Smooth muscle cell (in vitro differentiated cells): Measurements from ENCODE around the gene BMERB1. TPM values are rescaled to one million over a fixed set of nuclear protein-coding genes. Genes with fewer than 3 reads are reported as not detected.

Source experiments
- DNase-seq: peaks from one replicate; lab custom pipeline; 2025; ENCODE audit not compliant: unreplicated experiment; lab: John Stamatoyannopoulos, UW
- H2AFZ ChIP-seq: fragments of 200-600 bp; sonication (generic); 2 replicates; pipeline ENCODE4 v1.6.0; 2016; ENCODE audit warnings: antibody characterized with exemption, low read depth, mild to moderate bottlenecking
- H3F3A ChIP-seq: fragments of 200-600 bp; sonication (generic); 2 replicates; pipeline ENCODE4 v1.6.0; 2017; ENCODE audit warnings: antibody characterized with exemption, low read depth
- H3K27ac ChIP-seq: fragments of 200-600 bp; sonication (generic); 2 replicates; pipeline ENCODE4 v1.5.1; 2016; ENCODE audit warnings: low read depth, mild to moderate bottlenecking
- H3K27me3 ChIP-seq: fragments of 200-600 bp; sonication (generic); 2 replicates; pipeline ENCODE4 v1.6.1; 2016; ENCODE audit warnings: low read depth, mild to moderate bottlenecking
- H3K36me3 ChIP-seq: fragments of 200-600 bp; sonication (generic); 2 replicates; pipeline ENCODE4 v1.5.1; 2016; ENCODE audit warnings: low read depth
- H3K4me1 ChIP-seq: fragments of 200-600 bp; sonication (generic); 2 replicates; pipeline ENCODE4 v1.5.1; 2016; ENCODE audit warnings: low read depth
- H3K4me2 ChIP-seq: fragments of 200-600 bp; sonication (generic); 2 replicates; pipeline ENCODE4 v1.6.0; 2016; ENCODE audit warnings: mild to moderate bottlenecking
- H3K4me3 ChIP-seq: fragments of 200-600 bp; sonication (generic); 2 replicates; pipeline ENCODE4 v1.5.1; 2016; ENCODE audit warnings: mild to moderate bottlenecking
- H3K79me2 ChIP-seq: fragments of 200-600 bp; sonication (generic); 2 replicates; pipeline ENCODE4 v1.6.0; 2016; ENCODE audit warnings: low read depth, mild to moderate bottlenecking
- H3K9ac ChIP-seq: fragments of 200-600 bp; sonication (generic); 2 replicates; pipeline ENCODE4 v1.6.0; 2016; ENCODE audit warnings: low read depth
- H3K9me3 ChIP-seq: fragments of 200-600 bp; sonication (generic); replicated peaks from 2 replicates; pipeline ENCODE4 v1.5.1; 2016; ENCODE audit warnings: low read depth
- H4K20me1 ChIP-seq: fragments of 200-600 bp; sonication (generic); 2 replicates; pipeline ENCODE4 v1.6.0; 2016; ENCODE audit warnings: low read depth
- WGBS: methylation state at CpG from one replicate; pipeline ENCODE4 v1.1.7; 2016; ENCODE audit warnings: low lambda C conversion rate; 5-methylcytosine and 5-hydroxymethylcytosine counted together
- polyA plus RNA-seq: library from polyadenylated mRNA; unstranded; fragments of >200 nt; fragmentation: Nextera tagmentation; extraction: Ambion mirVana; gene quantifications from 2 replicates; pipeline ENCODE4 v1.2.1, GENCODE V29; 2016
- total RNA-seq: library from RNA; depleted of rRNA; stranded (reverse); fragments of >200 nt; gene quantifications from 2 replicates; pipeline ENCODE4 v1.2.3, GENCODE V29; 2014
- TF ChIP-seq, protein P1 (sequence below): fragments of 200-600 bp; sonication (generic); IDR thresholded peaks from 2 replicates; pipeline ENCODE4 v1.5.1; 2017; ENCODE audit warnings: borderline replicate concordance, mild to moderate bottlenecking, antibody characterized with exemption; ENCODE audit not compliant: insufficient read depth, poor library complexity, severe bottlenecking

The BMERB1 gene
- total and polyA plus RNA-seq, 2 experiments from 2014 or later: 16.5 to 20.0 TPM

DNA sequence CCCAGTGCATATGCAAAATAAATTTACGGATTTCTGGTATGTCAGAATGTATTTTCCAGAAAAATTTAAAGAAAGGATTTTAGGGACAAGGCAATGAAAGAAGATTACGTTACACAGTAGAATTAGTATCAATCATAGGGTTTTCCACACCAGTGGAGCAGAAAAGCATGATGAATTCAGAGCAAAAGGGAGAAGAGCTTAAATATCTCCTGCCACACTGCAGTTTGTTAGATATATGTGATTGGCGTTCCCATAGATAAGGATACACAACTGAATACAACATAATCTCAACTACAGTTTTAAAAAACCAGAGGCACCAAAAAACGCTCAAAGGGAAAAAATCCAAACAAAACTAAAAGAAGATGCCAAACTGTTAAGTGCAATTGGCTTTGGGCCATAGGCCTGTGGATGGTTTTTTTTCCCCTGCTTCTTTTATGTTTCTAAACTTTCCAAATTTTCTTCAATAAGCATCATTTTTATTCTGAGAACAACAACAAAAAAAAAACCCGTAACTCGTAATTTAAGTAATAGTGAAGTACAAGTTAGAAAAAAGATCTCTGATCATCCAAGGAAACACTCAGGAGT is 186.3 kb downstream of the BMERB1 start:
- Histone ChIP-seq H3K27me3 (no peaks in the 10 kb centered on the region), H3K27ac (no peak overlapping the region), H2AFZ (no peak overlapping the region), H3F3A (no peaks in the 10 kb centered on the region), H3K4me1 (no peaks in the 10 kb centered on the region), H3K36me3 (peaks cover 32% of the 10 kb centered on the region), H3K79me2 (no peaks in the 10 kb centered on the region), H3K4me2 (no peak overlapping the region), H3K9me3 (no peaks in the 10 kb centered on the region), H3K9ac (no peak overlapping the region), H3K4me3 (no peak overlapping the region), H4K20me1 (no peaks in the 10 kb centered on the region)
- 94% methylated on average over 6 of the region's 6 CpGs for WGBS
- DNase-seq: no peak
- TF ChIP-seq, protein P1, sequence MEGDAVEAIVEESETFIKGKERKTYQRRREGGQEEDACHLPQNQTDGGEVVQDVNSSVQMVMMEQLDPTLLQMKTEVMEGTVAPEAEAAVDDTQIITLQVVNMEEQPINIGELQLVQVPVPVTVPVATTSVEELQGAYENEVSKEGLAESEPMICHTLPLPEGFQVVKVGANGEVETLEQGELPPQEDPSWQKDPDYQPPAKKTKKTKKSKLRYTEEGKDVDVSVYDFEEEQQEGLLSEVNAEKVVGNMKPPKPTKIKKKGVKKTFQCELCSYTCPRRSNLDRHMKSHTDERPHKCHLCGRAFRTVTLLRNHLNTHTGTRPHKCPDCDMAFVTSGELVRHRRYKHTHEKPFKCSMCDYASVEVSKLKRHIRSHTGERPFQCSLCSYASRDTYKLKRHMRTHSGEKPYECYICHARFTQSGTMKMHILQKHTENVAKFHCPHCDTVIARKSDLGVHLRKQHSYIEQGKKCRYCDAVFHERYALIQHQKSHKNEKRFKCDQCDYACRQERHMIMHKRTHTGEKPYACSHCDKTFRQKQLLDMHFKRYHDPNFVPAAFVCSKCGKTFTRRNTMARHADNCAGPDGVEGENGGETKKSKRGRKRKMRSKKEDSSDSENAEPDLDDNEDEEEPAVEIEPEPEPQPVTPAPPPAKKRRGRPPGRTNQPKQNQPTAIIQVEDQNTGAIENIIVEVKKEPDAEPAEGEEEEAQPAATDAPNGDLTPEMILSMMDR: no peak

DNA sequence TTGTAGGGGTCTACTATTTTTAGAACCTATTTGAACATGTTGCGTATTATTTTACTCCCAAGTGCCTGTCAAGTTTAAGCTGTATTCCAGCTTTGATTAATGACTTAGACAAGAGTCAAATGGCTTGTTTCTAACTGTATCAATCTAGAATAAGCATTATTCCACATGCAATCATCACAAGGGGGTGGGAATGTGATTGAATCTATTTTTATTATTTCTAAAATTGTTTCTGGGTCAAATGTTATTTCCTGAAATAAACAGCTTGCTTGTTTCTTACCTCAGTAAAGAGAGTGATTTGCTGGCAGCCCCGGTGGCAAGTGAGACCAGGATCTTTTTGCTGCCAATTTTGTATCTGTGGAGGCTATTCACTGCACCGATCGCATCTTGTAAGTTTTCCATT is 187.1 kb downstream of the BMERB1 start:
- Histone ChIP-seq H2AFZ (no peak overlapping the region), H3K4me1 (no peaks in the 10 kb centered on the region), H3K27ac (no peak overlapping the region), H3F3A (no peaks in the 10 kb centered on the region), H3K36me3 (peaks cover 32% of the 10 kb centered on the region), H3K27me3 (no peaks in the 10 kb centered on the region), H4K20me1 (peaks cover 4% of the 10 kb centered on the region), H3K4me3 (no peak overlapping the region), H3K9ac (no peak overlapping the region), H3K4me2 (no peak overlapping the region), H3K79me2 (no peaks in the 10 kb centered on the region), H3K9me3 (no peaks in the 10 kb centered on the region)
- WGBS: over 99% methylated on average over 4 of the region's 4 CpGs
- TF ChIP-seq, protein P1: no peak
- no peak for DNase-seq

DNA sequence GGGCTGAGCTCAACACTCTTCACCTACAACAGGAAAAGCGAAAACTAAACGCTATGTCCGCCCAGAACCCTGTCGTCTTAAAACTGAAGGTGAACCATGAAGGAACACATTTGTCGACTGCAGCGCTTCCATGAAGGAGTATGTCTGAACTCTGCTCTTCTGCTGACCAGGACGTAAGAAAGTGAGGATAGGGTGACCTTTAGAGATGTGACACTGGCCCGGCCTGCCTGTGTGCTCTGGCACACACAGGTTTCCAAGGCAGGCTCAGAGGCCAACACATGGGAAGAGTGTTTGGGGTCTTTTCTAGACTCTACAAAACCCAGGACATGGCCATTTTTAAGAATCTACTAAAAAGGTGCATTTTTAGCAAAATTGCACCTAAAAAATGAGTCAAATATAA is 187.5 kb downstream of the BMERB1 start:
- Histone ChIP-seq H3K79me2 (no peaks in the 10 kb centered on the region), H3K27me3 (no peaks in the 10 kb centered on the region), H3K36me3 (peaks cover 28% of the 10 kb centered on the region), H3K27ac (no peak overlapping the region), H3K9me3 (no peaks in the 10 kb centered on the region), H3K4me2 (no peak overlapping the region), H3K9ac (no peak overlapping the region), H4K20me1 (peaks cover 8% of the 10 kb centered on the region), H3F3A (no peaks in the 10 kb centered on the region), H2AFZ (no peak overlapping the region), H3K4me1 (no peaks in the 10 kb centered on the region), H3K4me3 (no peak overlapping the region)
- DNase-seq: no peak
- TF ChIP-seq, protein P1: no peak
- 98% methylated on average over 8 of the region's 8 CpGs for WGBS
